ENCODE measurements around the gene DNAH2.

DNA sequence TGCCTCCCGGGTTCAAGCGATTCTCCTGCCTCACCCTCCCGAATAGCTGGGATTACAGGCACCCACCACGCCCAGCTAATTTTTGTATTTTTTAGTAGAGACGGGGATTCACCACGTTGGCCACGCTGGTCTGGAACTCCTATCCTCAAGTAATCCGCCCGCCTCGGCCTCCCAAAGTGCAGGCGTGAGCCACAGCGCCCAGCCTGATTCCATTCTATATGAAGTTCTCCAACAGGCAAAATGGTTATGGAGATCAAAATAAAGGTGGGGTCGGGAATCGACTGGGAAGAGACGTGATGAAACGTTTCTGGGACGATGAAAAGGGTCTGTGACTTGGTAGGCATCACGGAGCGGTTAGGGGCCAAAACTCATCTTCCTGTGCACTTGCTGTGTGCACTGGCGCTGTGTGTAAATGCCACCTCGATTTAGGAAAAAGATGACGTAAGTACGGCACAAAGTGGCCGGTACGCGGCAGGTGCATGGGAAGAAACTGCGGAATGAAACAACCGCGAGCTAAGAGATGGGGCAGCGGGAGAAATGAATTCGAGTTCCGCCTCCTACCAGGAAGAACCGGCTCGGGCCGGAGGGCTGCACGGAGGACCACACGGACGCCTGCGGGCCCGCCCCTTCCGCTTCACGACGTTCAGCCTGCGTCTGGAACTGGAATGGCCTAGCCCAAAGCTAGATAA lies 31.9 kb upstream of the DNAH2 start:
- no peak for TF ChIP-seq EZH2 (IDR thresholded peaks at IDR 0.05)
- TF ChIP-seq POLR2AphosphoS5 (IDR thresholded peaks at IDR 0.05; ENCODE audit: borderline replicate concordance, low read depth, low read length), result no peak

All from SK-N-MC (cell line).